CD4-positive, alpha-beta memory T cell (primary cell): ENCODE measurements around the gene DARS1. TPM values are rescaled to one million over a fixed set of nuclear protein-coding genes. Genes with fewer than 3 reads are reported as not detected.

Experiments used
- CTCF ChIA-PET: fragments of 350-600 bp; sonication (Branson Sonifier 250); formaldehyde crosslinking; loops from one replicate; lab custom pipeline; 2021; ENCODE audit warnings: inconsistent platforms; ENCODE audit not compliant: partially characterized antibody; lab: Charles Lee
- POLR2A ChIA-PET: fragments of 350-600 bp; sonication (Branson Sonifier 250); formaldehyde crosslinking; loops from one replicate; lab custom pipeline; 2021; ENCODE audit not compliant: partially characterized antibody; lab: Charles Lee
- DNase-seq, 5 donors: peaks; one replicate each; pipeline versions ENCODE4 v3.0.0 to v3.0.0-alpha.2; 2020 to 2022; ENCODE audit warnings: mixed read lengths in 1 of 5
- H3K27ac ChIP-seq: one replicate; pipeline ENCODE4 v1.7.0; 2013; ENCODE audit warnings: low read depth, low read length
- H3K27me3 ChIP-seq: 2 replicates; pipeline ENCODE4 v1.7.0; 2013; ENCODE audit warnings: mild to moderate bottlenecking, low read length, moderate library complexity; ENCODE audit not compliant: insufficient read depth
- H3K36me3 ChIP-seq: 2 replicates; pipeline ENCODE4 v1.7.0; 2013; ENCODE audit warnings: mild to moderate bottlenecking, low read length, moderate library complexity; ENCODE audit not compliant: insufficient read depth
- H3K4me1 ChIP-seq: 2 replicates; pipeline ENCODE4 v1.7.0; 2013; ENCODE audit warnings: mild to moderate bottlenecking, low read length, moderate library complexity; ENCODE audit not compliant: insufficient read depth
- H3K4me3 ChIP-seq, 2 donors: one replicate each; pipeline ENCODE4 v1.7.0; 2013; ENCODE audit warnings: low read length in 2 of 2, mild to moderate bottlenecking in 1 of 2
- H3K9me3 ChIP-seq, 2 donors: one replicate each; pipeline ENCODE4 v1.7.0; 2013; ENCODE audit warnings: low read length in 2 of 2, control low read depth in 1 of 2; ENCODE audit not compliant: control insufficient read depth in 1 of 2
- H3K27ac Mint-ChIP-seq, 7 donors: one replicate each; pipeline ENCODE4 v1.8.0; 2020 to 2021; ENCODE audit warnings: mixed read lengths in 7 of 7, mild to moderate bottlenecking in 6 of 7, inconsistent platforms in 3 of 7, moderate library complexity in 3 of 7
- H3K27me3 Mint-ChIP-seq, 2 donors: one replicate each; pipeline ENCODE4 v1.8.0; 2020 to 2021; ENCODE audit warnings: mixed read lengths in 2 of 2
- H3K36me3 Mint-ChIP-seq, 2 donors: one replicate each; pipeline ENCODE4 v1.8.0; 2020 to 2021; ENCODE audit warnings: mixed read lengths in 2 of 2, inconsistent platforms in 1 of 2, mild to moderate bottlenecking in 1 of 2
- H3K4me1 Mint-ChIP-seq, 4 donors: one replicate each; pipeline ENCODE4 v1.8.0; 2020 to 2021; ENCODE audit warnings: mixed read lengths in 4 of 4, mild to moderate bottlenecking in 1 of 4
- H3K4me3 Mint-ChIP-seq, 8 donors: one replicate each; pipeline ENCODE4 v1.8.0; 2020 to 2021; ENCODE audit warnings: mixed read lengths in 8 of 8, mild to moderate bottlenecking in 7 of 8, moderate library complexity in 6 of 8, inconsistent platforms in 3 of 8
- H3K9me3 Mint-ChIP-seq, 8 donors: one replicate each; pipeline ENCODE4 v1.8.0; 2020 to 2021; ENCODE audit warnings: mixed read lengths in 8 of 8, mild to moderate bottlenecking in 5 of 8, inconsistent platforms in 3 of 8, moderate library complexity in 1 of 8
- intact Hi-C: fragments of 100-400 bp; cut with micrococcal nuclease; formaldehyde crosslinking; loops from one replicate; pipeline ENCODE4 v1.15.1; 2023
- polyA plus RNA-seq, 2 donors: library from polyadenylated mRNA; unstranded; fragments of 300-500 nt; fragmentation: Illumina TruSeq; gene quantifications; one replicate each; pipeline ENCODE4 v1.2.3, GENCODE V29; 2021
- total RNA-seq, 2 experiments: library from RNA; stranded (reverse); gene quantifications; one replicate each; pipeline ENCODE4 v1.2.3, GENCODE V29; 2021

Gene DARS1
- total and polyA plus RNA-seq, 4 experiments from 2014 or later: 84.9 to 230 (median 99.7) TPM

- H3K27ac Mint-ChIP-seq: peak overlapping the region; percentile 8 to 90 (median 73)
- Histone ChIP-seq H3K27me3 (no peaks in the 10 kb centered on the region), H3K4me1 (peaks cover 48% of the 10 kb centered on the region), H3K27ac (no peak overlapping the region), H3K9me3 (no peaks in the 10 kb centered on the region), H3K36me3 (no peaks in the 10 kb centered on the region), H3K4me3 (no peak overlapping the region)
- DNase-seq: no peak
- H3K4me3 Mint-ChIP-seq: peak overlapping the region in 1 of 8 donors; percentile 19
- H3K27me3 Mint-ChIP-seq: no peaks in the 10 kb centered on the region
- H3K4me1 Mint-ChIP-seq: peaks cover 37 to 71% (median 50%) of the 10 kb centered on the region in 4 donors
- ChIA-PET CTCF (no interaction called here), POLR2A (interaction anchor here (0.9 to 1.9 kb wide), 5 partner anchors 8 to 182 kb away, joined by 3 to 7 read pairs (median 3); no protein-coding TSS in a partner anchor)
- intact Hi-C loops: no loop called here
- peaks cover 36 to 38% of the 10 kb centered on the region in 2 donors for H3K36me3 Mint-ChIP-seq
- H3K9me3 Mint-ChIP-seq: peaks cover 0 to 2% (median 0%) of the 10 kb centered on the region in 8 donors
These were observed 34.3 kb downstream of the DARS1 start for GRCh38 chr2:135951041-135951583.

- Histone ChIP-seq H3K9me3 (no peaks in the 10 kb centered on the region), H3K4me3 (no peak overlapping the region), H3K4me1 (peaks cover 45% of the 10 kb centered on the region), H3K36me3 (no peaks in the 10 kb centered on the region), H3K27me3 (no peaks in the 10 kb centered on the region), H3K27ac (peak overlapping the region; percentile 43)
- no peaks in the 10 kb centered on the region for H3K27me3 Mint-ChIP-seq
- peak overlapping the region in 4 of 8 donors; percentile 4 to 38 (median 9) for H3K4me3 Mint-ChIP-seq
- intact Hi-C loops: loop anchor here (1.0 to 5.0 kb wide), 4 partner anchors 11 to 378 kb away; partner anchors contain the start of gene DARS1
- ChIA-PET POLR2A (interaction anchor here (0.6 to 2.4 kb wide), 15 partner anchors 10 to 378 kb away, joined by 3 to 16 read pairs (median 5); partner anchors contain the start of gene DARS1), CTCF (interaction anchor here (0.7 to 5.1 kb wide), 3 partner anchors 11 to 435 kb away, joined by 3 to 20 read pairs (median 3); no protein-coding TSS in a partner anchor)
- peak overlapping the region; percentile 69 to 95 (median 89) for H3K27ac Mint-ChIP-seq
- H3K4me1 Mint-ChIP-seq: peaks cover 39 to 78% (median 57%) of the 10 kb centered on the region in 4 donors
- no peak for DNase-seq
- H3K9me3 Mint-ChIP-seq: peaks cover 0 to 2% (median 0%) of the 10 kb centered on the region in 8 donors
- peaks cover 36 to 38% of the 10 kb centered on the region in 2 donors for H3K36me3 Mint-ChIP-seq
These were observed 35.8 kb downstream of the DARS1 start for GRCh38 chr2:135949451-135950234.

- peak; percentile 45 to 68 (median 58) for DNase-seq
These were observed 36.6 kb downstream of the DARS1 start for GRCh38 chr2:135948642-135949355.

GRCh38 chr2:135948141-135948540, 37.3 kb downstream of the DARS1 start:
- Mint-ChIP-seq H3K27me3 (no peaks in the 10 kb centered on the region), H3K4me1 (peaks cover 36 to 72% (median 53%) of the 10 kb centered on the region in 4 donors), H3K27ac (peak overlapping the region; percentile 81 to 95 (median 92)), H3K9me3 (peaks cover 0 to 2% (median 0%) of the 10 kb centered on the region in 8 donors), H3K4me3 (peak overlapping the region in 7 of 8 donors; percentile 33 to 80 (median 70)), H3K36me3 (peaks cover 41 to 42% of the 10 kb centered on the region in 2 donors)
- ChIA-PET CTCF (interaction anchor here (1.0 to 5.1 kb wide), 7 partner anchors 11 to 436 kb away, joined by 3 to 20 read pairs (median 4); no protein-coding TSS in a partner anchor), POLR2A (interaction anchor here (0.9 to 2.4 kb wide), 12 partner anchors 8 to 434 kb away, joined by 3 to 16 read pairs (median 6); partner anchors contain the start of gene DARS1)
- DNase-seq: no peak
- H3K36me3 ChIP-seq: no peaks in the 10 kb centered on the region
- no peaks in the 10 kb centered on the region for H3K9me3 ChIP-seq
- no peak overlapping the region for H3K4me3 ChIP-seq
- no peaks in the 10 kb centered on the region for H3K27me3 ChIP-seq
- intact Hi-C loops: loop anchor here (2.0 to 5.0 kb wide), 3 partner anchors 37 to 379 kb away; partner anchors contain the start of gene DARS1
- H3K27ac ChIP-seq: peak overlapping the region; percentile 61
- peaks cover 36% of the 10 kb centered on the region for H3K4me1 ChIP-seq

More at GRCh38 chr2:135948642-135949355, 36.6 kb downstream of the DARS1 start:
- peaks cover 0 to 2% (median 0%) of the 10 kb centered on the region in 8 donors for H3K9me3 Mint-ChIP-seq
- H3K4me3 Mint-ChIP-seq: peak overlapping the region; percentile 38 to 80 (median 68)
- peak overlapping the region; percentile 81 to 95 (median 92) for H3K27ac Mint-ChIP-seq
- peaks cover 36 to 72% (median 53%) of the 10 kb centered on the region in 4 donors for H3K4me1 Mint-ChIP-seq
- no peaks in the 10 kb centered on the region for H3K9me3 ChIP-seq
- H3K4me1 ChIP-seq: peaks cover 36% of the 10 kb centered on the region
- no peaks in the 10 kb centered on the region for H3K27me3 ChIP-seq
- H3K27me3 Mint-ChIP-seq: no peaks in the 10 kb centered on the region
- CTCF ChIA-PET: interaction anchor here (0.7 to 5.1 kb wide), 6 partner anchors 16 to 436 kb away, joined by 3 to 20 read pairs (median 3); no protein-coding TSS in a partner anchor
- H3K27ac ChIP-seq: peak overlapping the region; percentile 61
- intact Hi-C loops: loop anchor here (1.0 to 5.0 kb wide), 4 partner anchors 12 to 379 kb away; partner anchors contain the start of gene DARS1
- H3K36me3 Mint-ChIP-seq: peaks cover 39% of the 10 kb centered on the region in 2 donors
- no peaks in the 10 kb centered on the region for H3K36me3 ChIP-seq
- no peak overlapping the region for H3K4me3 ChIP-seq
- POLR2A ChIA-PET: interaction anchor here (0.6 to 2.4 kb wide), 21 partner anchors 9 to 807 kb away, joined by 3 to 16 read pairs (median 3); partner anchors contain the start of gene DARS1

- Mint-ChIP-seq H3K4me1 (peaks cover 36 to 70% (median 52%) of the 10 kb centered on the region in 4 donors), H3K27me3 (no peaks in the 10 kb centered on the region), H3K36me3 (peaks cover 40 to 41% of the 10 kb centered on the region in 2 donors), H3K27ac (peak overlapping the region in 5 of 7 donors; percentile 42 to 95 (median 90)), H3K9me3 (peaks cover 0 to 4% (median 0%) of the 10 kb centered on the region in 8 donors), H3K4me3 (peak overlapping the region in 1 of 8 donors; percentile 44)
- Histone ChIP-seq H3K4me3 (no peak overlapping the region), H3K27me3 (no peaks in the 10 kb centered on the region), H3K4me1 (peaks cover 36% of the 10 kb centered on the region), H3K36me3 (peaks cover 4% of the 10 kb centered on the region), H3K27ac (no peak overlapping the region), H3K9me3 (no peaks in the 10 kb centered on the region)
- DNase-seq: no peak
- ChIA-PET CTCF (interaction anchor here (1.0 to 5.1 kb wide), 6 partner anchors 12 to 437 kb away, joined by 3 to 20 read pairs (median 4); no protein-coding TSS in a partner anchor), POLR2A (interaction anchor here (1.0 to 2.4 kb wide), 8 partner anchors 13 to 435 kb away, joined by 3 to 16 read pairs (median 4); partner anchors contain the start of gene DARS1)
- intact Hi-C loops: loop anchor here (5.0 kb wide), 2 partner anchors 105 to 380 kb away; no protein-coding TSS in a partner anchor
These were observed 37.9 kb downstream of the DARS1 start for GRCh38 chr2:135947483-135947882.

- no peak overlapping the region for H3K4me3 Mint-ChIP-seq
- H3K27ac Mint-ChIP-seq: peak overlapping the region in 4 of 7 donors; percentile 1 to 46 (median 38)
These were observed 39.9 kb downstream of the DARS1 start for GRCh38 chr2:135945526-135945925.

More at GRCh38 chr2:135945526-135945925, 39.9 kb downstream of the DARS1 start:
- CTCF ChIA-PET: interaction anchor here (0.7 to 5.1 kb wide), 2 partner anchors 11 to 439 kb away, joined by 3 to 20 read pairs; no protein-coding TSS in a partner anchor
- Histone ChIP-seq H3K27ac (no peak overlapping the region), H3K4me1 (peaks cover 36% of the 10 kb centered on the region), H3K9me3 (no peaks in the 10 kb centered on the region), H3K36me3 (peaks cover 4% of the 10 kb centered on the region), H3K4me3 (no peak overlapping the region), H3K27me3 (no peaks in the 10 kb centered on the region)
- intact Hi-C loops: loop anchor here (5.0 kb wide), 2 partner anchors 107 to 382 kb away; no protein-coding TSS in a partner anchor
- POLR2A ChIA-PET: no interaction called here
- Mint-ChIP-seq H3K4me1 (peaks cover 31 to 59% (median 46%) of the 10 kb centered on the region in 4 donors), H3K9me3 (peaks cover 0 to 7% (median 0%) of the 10 kb centered on the region in 8 donors), H3K27me3 (no peaks in the 10 kb centered on the region), H3K36me3 (peaks cover 31 to 39% of the 10 kb centered on the region in 2 donors)
- no peak for DNase-seq
